Esophagus mucosa (tissue), 1 donor: Measurements from ENCODE around the gene RETREG1. TPM values are rescaled to one million over a fixed set of nuclear protein-coding genes. Genes with fewer than 3 reads are reported as not detected.
"Not testable (repeated sequence)": the region's sequence is repeated elsewhere in the genome, so short reads cannot be mapped to it uniquely, and the experiment has no call there.

Source experiments
- ATAC-seq: fragments of 200-7000 bp; cut with Tn5 transposase; one replicate; pipeline ENCODE4 v1.9.1; 2020
- total RNA-seq: library from RNA; stranded (reverse); gene quantifications from one replicate; pipeline ENCODE4 v1.2.4, GENCODE V29; 2023
- donor health status: DM: yes; HTN: yes; CAD: no.

RETREG1 gene
- total RNA-seq, 1 donor from 2014 or later = 1.5 TPM

DNA sequence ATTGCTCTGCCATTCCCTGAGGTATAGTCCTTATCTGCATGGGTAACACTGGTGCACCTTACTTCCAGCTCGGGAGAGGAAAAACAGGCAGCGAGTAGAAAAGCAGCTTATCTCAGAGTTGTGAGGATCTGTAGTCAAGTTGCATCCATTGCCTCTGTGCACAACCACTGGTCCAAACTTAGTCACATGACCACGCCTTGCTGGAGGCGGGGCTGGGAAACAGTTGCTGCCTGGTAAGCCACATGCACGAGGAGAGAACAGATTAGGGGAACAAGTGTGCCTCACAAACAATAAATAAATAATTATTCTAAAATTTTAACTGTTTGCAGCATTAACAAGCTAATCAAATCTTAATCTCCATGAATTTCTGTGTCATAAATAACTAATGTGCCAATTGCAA lies 169.8 kb downstream of the RETREG1 start:
- ATAC-seq = no peak

DNA sequence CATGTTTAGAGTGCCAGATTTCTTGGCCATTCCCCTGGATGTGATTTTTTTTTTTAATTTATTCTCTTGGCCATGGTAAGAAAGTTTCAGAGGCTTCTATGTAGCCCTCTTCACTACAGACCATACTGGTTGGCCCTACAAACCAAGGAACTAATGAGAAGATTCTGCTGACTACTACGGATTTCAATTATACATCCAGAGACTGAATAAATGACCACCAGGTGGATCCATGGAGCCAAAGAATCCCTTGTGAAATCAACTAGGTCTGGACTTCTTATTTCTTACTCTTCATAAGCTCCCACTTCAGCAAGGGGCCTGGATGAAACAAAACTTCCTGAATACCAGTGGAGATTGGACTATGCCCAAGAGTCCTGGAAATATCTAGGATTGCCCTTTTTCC lies 178.8 kb downstream of the RETREG1 start:
- no peak for ATAC-seq

DNA sequence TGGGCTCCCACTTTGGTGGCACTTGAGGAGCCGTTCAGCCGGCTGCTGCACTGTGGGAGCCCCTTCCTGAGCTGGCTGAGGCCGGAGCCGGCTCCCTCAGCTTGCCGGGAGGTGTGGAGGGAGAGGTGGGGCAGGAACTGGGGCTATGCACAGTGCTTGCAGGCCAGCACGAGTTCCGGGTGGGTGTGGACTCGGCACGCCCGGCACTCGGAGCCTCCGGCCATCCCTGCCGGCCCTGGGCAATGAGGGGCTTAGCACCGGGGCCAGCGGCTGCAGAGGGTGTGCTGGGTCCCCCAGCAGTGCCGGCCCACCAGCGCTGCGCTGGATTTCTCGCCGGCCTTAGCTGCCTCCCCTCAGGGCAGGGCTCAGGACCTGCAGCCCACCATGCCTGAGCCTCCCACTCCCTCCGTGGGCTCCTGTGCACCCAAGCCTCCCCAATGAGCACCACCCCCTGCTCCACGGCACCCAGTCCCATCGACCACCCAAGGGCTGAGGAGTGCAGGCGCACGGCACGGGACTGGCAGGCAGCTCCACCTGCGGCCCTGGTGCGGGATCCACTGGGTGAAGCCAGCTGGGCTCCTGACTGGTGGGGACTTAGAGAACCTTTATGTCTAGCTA lies 180.6 kb downstream of the RETREG1 start:
- not testable (repeated sequence) for ATAC-seq

DNA sequence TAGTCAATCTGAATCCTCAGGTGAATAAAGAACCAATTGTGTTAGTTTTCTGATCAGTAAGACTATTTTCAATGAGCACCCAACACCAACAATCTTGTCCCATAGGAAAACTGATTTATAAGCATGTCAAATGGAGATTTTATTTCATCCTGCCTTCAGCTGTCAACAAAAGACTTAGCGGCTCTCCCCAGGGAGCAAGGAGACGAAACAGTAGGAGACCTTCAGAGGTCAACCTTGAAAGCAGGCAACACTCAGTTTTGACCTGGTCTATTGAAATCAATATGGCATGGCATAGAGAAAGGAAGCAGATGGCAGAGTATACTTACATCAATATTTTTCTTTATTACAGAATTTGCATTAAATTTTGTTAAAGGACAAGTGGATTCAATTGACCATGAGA lies 185.3 kb downstream of the RETREG1 start:
- no peak for ATAC-seq

DNA sequence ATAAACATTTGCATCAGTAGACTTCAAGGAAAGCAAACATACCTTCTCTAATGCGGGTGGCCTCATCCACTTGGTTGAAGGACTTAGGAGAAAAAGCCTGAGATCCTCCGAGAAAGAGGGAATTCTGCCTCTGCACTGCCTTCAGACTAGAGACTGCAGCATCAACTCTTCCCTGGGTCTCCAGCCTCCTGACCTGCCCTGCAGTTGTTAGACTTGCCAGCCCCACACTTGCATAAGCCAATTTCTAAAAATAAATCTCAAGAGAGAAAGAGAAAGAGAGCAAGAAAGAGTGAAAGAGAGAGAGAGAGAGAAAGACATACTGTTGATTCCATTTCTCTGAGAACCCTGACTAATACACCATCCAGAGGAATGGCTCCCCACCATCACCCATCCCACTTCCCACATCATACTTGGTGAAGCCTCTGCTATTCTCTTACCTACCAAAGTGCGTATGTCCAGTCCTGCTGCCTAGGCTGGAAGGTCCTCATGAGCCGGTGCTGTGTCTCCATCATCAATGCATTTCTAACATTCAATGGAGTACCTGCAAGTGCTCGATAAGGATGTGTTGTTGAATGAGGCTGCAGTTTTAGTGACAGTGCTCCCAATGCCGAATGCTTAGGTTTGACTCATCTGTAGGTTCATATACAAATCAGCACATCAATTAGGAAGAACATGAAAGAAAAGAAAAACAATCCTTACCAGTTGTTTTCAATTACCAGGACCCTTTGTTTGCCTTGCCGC lies 186.3 kb downstream of the RETREG1 start:
- no peak for ATAC-seq

DNA sequence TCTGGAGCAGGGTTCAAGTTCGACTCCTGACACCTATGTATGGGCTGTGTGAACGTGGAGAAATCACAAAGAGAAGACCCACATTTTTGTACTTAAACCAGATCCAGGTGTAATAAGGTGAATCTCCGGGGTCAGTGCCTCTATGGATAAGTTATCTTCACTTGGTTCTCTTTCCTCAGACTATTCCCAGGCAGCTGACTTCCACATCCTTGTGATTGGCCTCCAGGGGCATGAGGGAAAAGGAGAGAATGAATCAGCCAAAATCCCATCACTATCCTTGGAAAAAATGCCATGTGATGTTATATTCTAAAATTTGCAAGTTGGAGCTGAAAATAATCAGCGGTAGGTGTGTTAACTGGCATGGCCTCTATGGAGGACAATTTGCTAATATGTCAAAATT lies 188.4 kb downstream of the RETREG1 start:
- ATAC-seq = no peak

DNA sequence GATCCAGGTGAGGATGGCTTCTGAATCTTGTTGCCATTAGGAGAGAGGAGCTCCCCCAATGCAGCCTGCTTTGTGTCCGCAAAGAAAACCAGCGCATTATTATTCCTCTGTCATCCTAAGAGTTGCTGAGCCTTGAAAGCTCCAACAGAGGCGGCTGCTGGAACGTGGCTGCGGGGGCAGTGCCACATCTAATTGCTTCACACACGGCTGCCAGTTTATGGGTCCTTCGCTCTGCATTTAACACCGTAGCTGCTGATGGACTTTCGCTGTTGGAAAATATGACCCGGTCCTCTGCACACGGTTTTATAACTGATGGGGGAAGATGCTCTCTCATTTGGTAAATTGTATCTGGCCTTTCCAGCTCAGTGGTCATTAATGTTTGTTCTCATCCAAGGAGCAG lies 189.2 kb downstream of the RETREG1 start:
- ATAC-seq = no peak

Other genes with a start within 250 kb of the RETREG1 start
- gene ZNF622, start 151.2 kb downstream of the RETREG1 start, total RNA-seq = 15.5 TPM